ENCODE results near the gene CD200R1.

- TF ChIP-seq, protein P1, sequence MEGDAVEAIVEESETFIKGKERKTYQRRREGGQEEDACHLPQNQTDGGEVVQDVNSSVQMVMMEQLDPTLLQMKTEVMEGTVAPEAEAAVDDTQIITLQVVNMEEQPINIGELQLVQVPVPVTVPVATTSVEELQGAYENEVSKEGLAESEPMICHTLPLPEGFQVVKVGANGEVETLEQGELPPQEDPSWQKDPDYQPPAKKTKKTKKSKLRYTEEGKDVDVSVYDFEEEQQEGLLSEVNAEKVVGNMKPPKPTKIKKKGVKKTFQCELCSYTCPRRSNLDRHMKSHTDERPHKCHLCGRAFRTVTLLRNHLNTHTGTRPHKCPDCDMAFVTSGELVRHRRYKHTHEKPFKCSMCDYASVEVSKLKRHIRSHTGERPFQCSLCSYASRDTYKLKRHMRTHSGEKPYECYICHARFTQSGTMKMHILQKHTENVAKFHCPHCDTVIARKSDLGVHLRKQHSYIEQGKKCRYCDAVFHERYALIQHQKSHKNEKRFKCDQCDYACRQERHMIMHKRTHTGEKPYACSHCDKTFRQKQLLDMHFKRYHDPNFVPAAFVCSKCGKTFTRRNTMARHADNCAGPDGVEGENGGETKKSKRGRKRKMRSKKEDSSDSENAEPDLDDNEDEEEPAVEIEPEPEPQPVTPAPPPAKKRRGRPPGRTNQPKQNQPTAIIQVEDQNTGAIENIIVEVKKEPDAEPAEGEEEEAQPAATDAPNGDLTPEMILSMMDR (IDR thresholded peaks at IDR 0.05; ENCODE audit: insufficient read depth, low read length, poor library complexity, severe bottlenecking), result no peak
- TF ChIP-seq EZH2phosphoT487 (conservative IDR thresholded peaks at IDR 0.05; ENCODE audit: low read length), result no peak
Observed at GRCh38 chr3:113018536-113019181, 43.8 kb upstream of the CD200R1 start.

Data from SU-DHL-6 (cell line).